HG03521 (cell line): ENCODE data around the gene NUDT14.

ENCODE experiments used
- ATAC-seq: cut with Tn5 transposase; IDR thresholded peaks from one replicate; pipeline ENCODE4 v1.9.1; 2021; ENCODE audit warnings: mild to moderate bottlenecking, moderate library complexity; ENCODE audit not compliant: unreplicated experiment

Gene NUDT14

GRCh38 chr14:105200074-105200473, 19.0 kb upstream of the NUDT14 start:
- ATAC-seq: no peak

- ATAC-seq: no peak
Observed at GRCh38 chr14:105199093-105199492, 18.0 kb upstream of the NUDT14 start.

DNA sequence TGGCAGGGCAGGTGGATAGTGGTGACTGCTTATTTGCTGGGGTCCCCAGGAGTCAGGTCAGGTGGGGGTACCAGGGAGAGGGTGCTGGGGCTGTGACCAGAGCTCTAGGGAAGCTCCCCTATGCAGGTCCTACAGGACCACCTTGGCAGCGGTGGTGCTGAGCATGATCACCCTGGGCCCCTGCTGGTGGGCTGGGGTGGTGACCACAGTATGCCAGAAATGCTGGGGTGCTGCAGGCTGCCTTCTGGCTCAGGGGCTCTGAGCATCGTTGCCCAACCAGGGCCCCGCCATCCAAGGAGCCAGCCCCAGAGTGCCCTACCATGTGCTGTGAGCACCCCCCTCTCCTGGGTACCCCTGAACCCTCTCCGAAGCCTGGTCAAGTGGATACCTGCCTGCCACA, 17.5 kb upstream of the NUDT14 start:
- no peak for ATAC-seq

GRCh38 chr14:105197211-105197641, 16.1 kb upstream of the NUDT14 start:
- ATAC-seq: no peak

GRCh38 chr14:105196265-105196960, 15.3 kb upstream of the NUDT14 start:
- ATAC-seq: no peak

DNA sequence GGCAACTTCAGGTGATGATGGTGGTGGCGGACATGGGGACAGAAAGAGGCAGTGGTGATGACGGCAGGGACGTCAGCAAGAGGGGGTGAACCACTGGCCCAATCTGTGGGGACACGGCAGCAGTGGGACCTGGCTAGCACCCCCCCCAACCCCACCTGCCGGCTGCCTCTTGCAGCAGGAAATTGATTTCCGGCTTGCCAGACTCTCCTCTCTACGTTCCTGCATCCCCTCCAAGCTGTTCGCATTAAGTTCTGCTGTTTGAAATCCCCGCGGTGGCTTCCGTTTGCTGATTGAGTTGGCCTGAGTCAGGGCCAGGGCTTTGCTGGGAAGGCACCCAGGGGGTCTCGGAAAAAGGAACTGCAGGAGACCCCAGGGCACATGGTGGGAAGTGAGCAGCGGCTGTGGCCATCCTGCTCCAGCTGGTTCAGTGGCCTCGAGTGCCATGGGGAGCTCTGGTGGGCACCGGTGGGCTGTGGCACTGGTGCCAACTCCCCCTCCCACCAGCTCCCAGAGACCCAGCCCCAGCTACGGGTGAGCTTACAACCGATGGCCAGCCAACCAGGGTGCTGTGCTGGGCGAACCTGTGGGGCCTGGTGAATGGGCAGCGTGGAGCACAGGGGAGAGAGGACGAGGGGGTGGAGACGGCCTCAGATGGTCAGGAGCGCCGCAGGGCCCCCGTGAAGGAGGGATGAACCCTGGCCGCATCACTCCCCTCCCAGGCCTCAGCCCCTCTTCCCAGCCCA, 14.6 kb upstream of the NUDT14 start:
- ATAC-seq: no peak

GRCh38 chr14:105195051-105195450, 13.9 kb upstream of the NUDT14 start:
- ATAC-seq: no peak

DNA sequence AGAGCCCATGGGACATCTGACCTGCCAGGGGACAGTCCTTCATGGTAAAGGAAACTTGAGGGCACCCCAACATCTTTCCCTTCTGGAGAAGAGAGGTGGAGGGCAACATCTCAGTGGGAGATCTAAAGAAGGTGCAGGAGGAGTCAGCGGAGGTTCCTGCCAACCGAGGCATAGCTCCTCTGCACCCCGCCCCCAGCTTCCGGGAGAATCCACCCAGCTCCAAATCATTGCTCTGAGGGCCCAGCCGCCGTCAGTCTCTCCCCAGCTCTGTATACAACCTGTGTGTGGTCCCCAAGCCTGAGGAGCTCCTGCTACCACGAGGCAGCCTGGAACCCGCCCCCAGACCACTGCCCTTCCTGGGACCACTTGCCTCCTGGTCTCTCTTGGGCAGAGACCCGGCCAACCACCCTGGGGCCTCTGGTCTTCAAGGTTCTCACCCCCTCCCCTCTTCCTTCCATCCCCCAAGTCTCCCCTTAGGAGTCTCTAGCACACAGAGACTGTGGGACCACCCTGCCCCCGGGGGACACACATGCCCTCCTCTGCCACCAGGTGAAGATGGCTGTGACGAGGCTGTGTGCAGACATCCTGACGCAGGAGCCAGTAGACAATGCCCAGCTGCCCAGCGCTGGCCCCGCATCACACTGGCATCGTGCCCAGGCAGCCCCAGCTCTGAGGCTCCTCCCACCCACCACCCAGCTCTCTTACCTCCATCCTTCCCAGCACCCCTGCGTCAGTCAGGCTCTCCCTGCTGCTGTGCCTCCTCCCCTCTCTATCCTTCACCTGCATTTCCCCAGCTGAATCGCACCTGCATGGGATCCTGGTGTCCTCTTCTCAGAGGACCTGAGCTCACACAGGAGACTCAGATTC, 13.0 kb upstream of the NUDT14 start:
- no peak for ATAC-seq

- no peak for ATAC-seq
Observed at GRCh38 chr14:105192866-105193731, 12.0 kb upstream of the NUDT14 start.

GRCh38 chr14:105187935-105188524, 6.9 kb upstream of the NUDT14 start:
- no peak for ATAC-seq

DNA sequence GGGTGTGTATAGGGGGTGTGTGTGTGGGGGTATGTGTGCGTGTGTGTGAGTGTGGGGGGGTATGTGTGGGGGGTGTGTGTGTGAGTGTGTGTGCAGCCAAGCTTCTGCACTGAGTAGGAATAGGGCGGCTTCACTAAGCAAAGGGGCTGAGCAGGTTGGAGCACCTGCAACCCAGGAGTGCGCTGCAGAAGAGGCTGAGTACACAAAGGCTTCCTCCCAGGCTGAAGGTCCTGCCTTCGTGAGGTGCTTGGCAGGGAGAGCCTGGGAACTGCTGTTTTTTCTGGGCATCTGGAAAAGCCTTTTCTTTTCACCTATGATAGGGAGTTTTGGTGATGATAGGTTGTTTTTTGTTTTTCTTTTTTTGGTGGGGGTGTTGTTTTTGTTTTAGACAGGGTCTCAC, 6.0 kb upstream of the NUDT14 start:
- no peak for ATAC-seq

GRCh38 chr14:105185973-105186372, 4.9 kb upstream of the NUDT14 start:
- ATAC-seq: no peak

DNA sequence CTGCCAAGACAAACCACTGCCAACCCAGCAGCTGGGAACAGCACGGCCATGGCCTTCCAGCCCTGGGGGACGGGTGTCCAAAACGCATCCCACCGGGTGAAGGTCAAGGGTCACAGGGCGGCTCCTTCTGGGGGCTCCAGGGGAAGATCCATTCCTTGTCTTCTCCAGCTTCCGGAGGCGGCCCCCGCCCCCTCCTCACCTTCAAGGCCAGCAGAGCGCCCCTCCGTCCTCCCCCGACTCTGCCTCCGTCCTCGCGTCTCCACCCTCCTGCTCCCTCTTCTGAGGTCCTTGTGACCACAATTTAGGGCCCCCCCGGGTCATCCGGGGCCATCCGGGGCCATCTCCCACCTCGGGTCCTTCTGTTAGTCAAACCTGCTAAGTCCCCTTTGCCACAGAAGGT, 3.9 kb upstream of the NUDT14 start:
- ATAC-seq: no peak

GRCh38 chr14:105184461-105184860, 3.3 kb upstream of the NUDT14 start:
- ATAC-seq: no peak

DNA sequence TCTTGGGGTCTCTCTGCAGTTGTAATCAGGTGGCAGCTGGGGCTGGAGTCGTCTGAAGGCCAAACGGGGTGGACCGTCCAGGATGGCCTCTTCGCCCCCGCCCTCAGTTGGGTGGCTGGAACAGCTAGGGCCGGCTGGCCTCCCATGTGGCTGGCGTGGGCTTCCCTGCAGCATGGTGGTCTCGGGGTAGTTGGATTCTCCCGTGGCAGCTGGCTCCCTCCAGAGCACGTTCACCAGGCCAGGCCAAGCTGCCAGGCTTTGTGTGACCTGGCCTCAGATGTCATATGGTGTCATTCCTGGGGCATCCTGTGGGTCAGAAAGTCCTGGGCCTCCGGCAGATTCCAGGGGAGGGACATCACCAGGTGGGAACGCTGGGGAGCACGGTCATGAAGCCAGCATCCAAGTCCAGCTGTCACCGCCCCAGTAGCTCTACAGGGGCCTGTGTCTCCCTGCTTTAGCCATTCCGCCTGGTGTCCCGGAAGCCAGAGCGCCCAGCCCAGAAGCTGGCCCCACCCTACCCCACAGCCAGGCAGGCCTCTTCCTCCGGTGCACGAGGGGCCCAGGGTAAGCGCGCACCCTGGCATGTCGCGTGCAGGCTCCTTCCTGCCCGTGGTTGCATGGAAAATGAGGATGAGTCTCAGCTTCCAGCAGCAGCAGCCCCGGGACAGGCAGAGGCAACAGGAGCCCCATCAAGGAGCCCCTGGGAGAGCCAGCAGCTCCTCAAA, 1.3 kb upstream of the NUDT14 start:
- ATAC-seq: no peak

DNA sequence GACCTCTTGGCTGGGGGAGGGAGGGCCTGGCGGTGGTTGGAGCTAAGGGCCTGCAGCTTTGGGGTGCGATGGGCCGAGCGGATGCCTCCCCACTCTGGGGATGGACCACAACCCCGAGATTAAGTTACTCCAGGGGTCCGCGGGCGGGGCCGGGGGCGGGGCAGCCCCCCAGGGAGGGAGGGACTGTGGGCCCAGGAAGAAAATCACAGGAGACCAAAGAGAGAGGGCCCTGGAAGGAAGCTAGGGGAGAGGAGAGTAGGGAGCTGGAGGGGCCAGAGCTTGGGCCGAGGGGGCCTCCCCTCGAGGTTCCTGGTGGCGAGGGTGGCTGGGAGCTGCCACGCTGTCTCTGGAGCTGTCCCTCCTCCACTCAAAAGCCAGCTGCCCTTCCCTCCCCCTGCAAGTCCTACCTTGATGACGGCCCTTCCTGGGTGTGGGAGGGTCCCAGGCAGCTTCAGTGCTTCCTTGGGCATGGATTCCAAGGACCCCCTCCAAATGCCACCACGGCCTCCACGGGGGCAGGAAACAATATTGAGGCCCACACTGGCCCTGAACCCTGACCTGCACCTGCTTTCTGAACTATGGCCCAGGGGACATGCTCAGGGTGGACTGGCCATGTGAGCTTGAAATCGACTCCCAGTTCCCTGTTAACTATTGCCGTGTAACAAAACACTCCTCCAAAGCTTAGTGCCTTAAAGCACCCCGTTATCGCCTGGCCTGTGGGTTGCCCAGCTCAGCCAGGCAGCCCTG, 610 bp upstream of the NUDT14 start:
- no peak for ATAC-seq

DNA sequence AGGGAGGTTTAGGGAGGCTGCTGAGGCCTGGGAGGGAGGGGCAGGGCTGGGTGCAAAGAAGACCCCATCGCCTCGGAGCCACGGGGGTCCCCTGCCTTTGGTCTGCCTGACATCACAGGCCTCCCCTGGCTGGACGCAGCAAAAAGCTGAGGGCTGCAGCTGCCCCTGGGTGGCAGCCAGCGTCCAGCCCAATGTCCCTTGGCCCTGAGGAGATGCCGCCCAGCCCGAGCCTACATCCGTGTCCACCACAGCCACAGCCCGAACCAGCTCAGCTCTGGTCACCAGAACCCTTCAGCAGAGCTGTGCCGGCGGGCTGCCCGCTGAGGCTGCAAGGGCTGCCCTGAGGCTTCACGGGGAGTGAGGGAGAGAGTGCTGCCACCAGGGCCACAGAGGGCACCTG, 1.9 kb downstream of the NUDT14 start:
- ATAC-seq: no peak

GRCh38 chr14:105178868-105179140, 2.3 kb downstream of the NUDT14 start:
- no peak for ATAC-seq
